Upper lobe of right lung (tissue), 1 donor: Measurements from ENCODE around the gene ZSCAN2. TPM values are rescaled to one million over a fixed set of nuclear protein-coding genes. Genes with fewer than 3 reads are reported as not detected.

Experiments
- ATAC-seq: fragments of 200-7000 bp; cut with Tn5 transposase; one replicate; pipeline ENCODE4 v1.9.1; 2020; ENCODE audit warnings: mild to moderate bottlenecking, moderate library complexity
- DNase-seq: peaks from one replicate; pipeline ENCODE4 v3.0.0-alpha.2; 2020
- H3K27ac ChIP-seq: fragments of 200-600 bp; one replicate; pipeline ENCODE4 v1.8.0; 2022
- H3K27me3 ChIP-seq: fragments of 200-600 bp; one replicate; pipeline ENCODE4 v1.8.0; 2022; ENCODE audit warnings: mild to moderate bottlenecking
- H3K36me3 ChIP-seq: fragments of 200-600 bp; one replicate; pipeline ENCODE4 v1.8.0; 2022
- H3K4me1 ChIP-seq: fragments of 200-600 bp; one replicate; pipeline ENCODE4 v1.8.0; 2022
- H3K4me3 ChIP-seq: fragments of 200-600 bp; one replicate; pipeline ENCODE4 v1.8.0; 2022; ENCODE audit warnings: mild to moderate bottlenecking
- H3K9me3 ChIP-seq: fragments of 200-600 bp; one replicate; pipeline ENCODE4 v1.8.0; 2022
- intact Hi-C: fragments of 100-400 bp; cut with DNase I; formaldehyde crosslinking; loops from one replicate; pipeline ENCODE4 v1.11.0; 2022
- total RNA-seq: library from RNA; stranded (reverse); fragmentation: NEBNext Ultra II Directional; extraction: Animal tissue kit (Norgen Biotek cat#: 25700); gene quantifications from one replicate; pipeline ENCODE4 v1.2.1, GENCODE V29; 2021
- TF ChIP-seq, protein P1 (sequence below): fragments of 200-600 bp; IDR thresholded peaks from one replicate; pipeline ENCODE4 v1.8.0; 2022; ENCODE audit warnings: antibody characterized with exemption
- donor health status: DM: no; HTN: yes; CAD: no; lungs with severe emphysema.

The ZSCAN2 gene
- total RNA-seq, 1 donor from 2014 or later: 5.8 TPM

- Histone ChIP-seq H3K4me1 (peaks cover 4% of the 10 kb centered on the region), H3K27ac (no peak overlapping the region), H3K4me3 (no peak overlapping the region), H3K36me3 (no peaks in the 10 kb centered on the region), H3K9me3 (peaks cover 17% of the 10 kb centered on the region), H3K27me3 (no peaks in the 10 kb centered on the region)
- intact Hi-C loops: no loop called here
- ATAC-seq (no peak), DNase-seq (no peak)
- TF ChIP-seq, protein P1, sequence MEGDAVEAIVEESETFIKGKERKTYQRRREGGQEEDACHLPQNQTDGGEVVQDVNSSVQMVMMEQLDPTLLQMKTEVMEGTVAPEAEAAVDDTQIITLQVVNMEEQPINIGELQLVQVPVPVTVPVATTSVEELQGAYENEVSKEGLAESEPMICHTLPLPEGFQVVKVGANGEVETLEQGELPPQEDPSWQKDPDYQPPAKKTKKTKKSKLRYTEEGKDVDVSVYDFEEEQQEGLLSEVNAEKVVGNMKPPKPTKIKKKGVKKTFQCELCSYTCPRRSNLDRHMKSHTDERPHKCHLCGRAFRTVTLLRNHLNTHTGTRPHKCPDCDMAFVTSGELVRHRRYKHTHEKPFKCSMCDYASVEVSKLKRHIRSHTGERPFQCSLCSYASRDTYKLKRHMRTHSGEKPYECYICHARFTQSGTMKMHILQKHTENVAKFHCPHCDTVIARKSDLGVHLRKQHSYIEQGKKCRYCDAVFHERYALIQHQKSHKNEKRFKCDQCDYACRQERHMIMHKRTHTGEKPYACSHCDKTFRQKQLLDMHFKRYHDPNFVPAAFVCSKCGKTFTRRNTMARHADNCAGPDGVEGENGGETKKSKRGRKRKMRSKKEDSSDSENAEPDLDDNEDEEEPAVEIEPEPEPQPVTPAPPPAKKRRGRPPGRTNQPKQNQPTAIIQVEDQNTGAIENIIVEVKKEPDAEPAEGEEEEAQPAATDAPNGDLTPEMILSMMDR: no peak
Observed at GRCh38 chr15:84621358-84621979, 20.7 kb downstream of the ZSCAN2 start.

DNA sequence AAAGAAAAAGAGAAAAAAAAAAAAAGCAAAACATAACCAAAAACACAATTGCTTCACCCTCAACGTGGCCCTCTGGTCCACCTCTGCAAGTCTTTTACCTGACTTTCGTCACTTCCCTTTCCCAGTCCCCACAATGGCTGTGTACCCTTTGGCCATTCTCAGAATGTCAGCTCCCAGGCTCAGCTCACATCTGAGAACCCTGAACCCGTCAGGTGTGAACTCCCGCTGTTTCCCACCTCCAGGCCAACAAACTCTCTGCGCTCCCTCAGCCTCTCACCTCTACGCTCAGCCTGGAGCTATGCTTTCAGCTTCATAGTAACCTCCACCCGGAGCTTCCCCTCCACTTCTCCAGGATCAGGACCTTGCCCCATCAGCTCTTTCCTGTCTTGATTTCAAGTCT is 23.6 kb downstream of the ZSCAN2 start:
- no peak overlapping the region for H3K27ac ChIP-seq
- TF ChIP-seq, protein P1: no peak
- intact Hi-C loops: no loop called here
- H3K4me3 ChIP-seq: no peak overlapping the region
- DNase-seq (no peak), ATAC-seq (no peak)
- no peaks in the 10 kb centered on the region for H3K27me3 ChIP-seq
- H3K36me3 ChIP-seq: no peaks in the 10 kb centered on the region
- H3K9me3 ChIP-seq: peaks cover 17% of the 10 kb centered on the region
- no peaks in the 10 kb centered on the region for H3K4me1 ChIP-seq

DNA sequence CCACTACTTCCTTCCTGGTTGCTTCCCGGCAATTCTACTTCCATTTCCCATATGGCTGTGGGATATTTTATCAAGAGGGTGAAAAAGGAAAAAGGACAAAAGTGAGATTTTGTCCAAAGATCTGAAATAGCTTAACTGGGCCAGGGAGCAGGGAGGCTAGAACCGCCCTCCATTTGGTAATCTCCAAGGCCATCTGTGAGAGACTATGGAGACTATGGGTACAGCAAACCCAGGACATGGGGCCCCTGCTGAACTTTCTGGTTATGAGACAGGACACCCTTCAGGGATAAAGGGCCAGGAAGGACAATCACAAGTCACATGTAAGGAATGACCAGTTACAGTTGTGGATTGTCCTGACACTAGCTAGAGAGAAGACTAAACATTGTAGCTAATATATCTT is 24.3 kb downstream of the ZSCAN2 start:
- intact Hi-C loops: no loop called here
- DNase-seq (no peak), ATAC-seq (no peak)
- no peak overlapping the region for H3K27ac ChIP-seq
- H3K36me3 ChIP-seq: no peaks in the 10 kb centered on the region
- TF ChIP-seq, protein P1: no peak
- H3K27me3 ChIP-seq: no peaks in the 10 kb centered on the region
- H3K9me3 ChIP-seq: peaks cover 17% of the 10 kb centered on the region
- H3K4me1 ChIP-seq: no peaks in the 10 kb centered on the region
- no peak overlapping the region for H3K4me3 ChIP-seq

- Histone ChIP-seq H3K36me3 (no peaks in the 10 kb centered on the region), H3K27ac (no peak overlapping the region), H3K27me3 (no peaks in the 10 kb centered on the region), H3K9me3 (no peaks in the 10 kb centered on the region), H3K4me3 (no peak overlapping the region), H3K4me1 (peaks cover 16% of the 10 kb centered on the region)
- TF ChIP-seq, protein P1: no peak
- ATAC-seq: no peak
- intact Hi-C loops: no loop called here
- DNase-seq: no peak
Observed at GRCh38 chr15:84629033-84629432, 28.2 kb downstream of the ZSCAN2 start.

- DNase-seq (no peak), ATAC-seq (no peak)
- intact Hi-C loops: no loop called here
- Histone ChIP-seq H3K4me1 (peaks cover 36% of the 10 kb centered on the region), H3K4me3 (peak overlapping the region; percentile 78), H3K36me3 (peaks cover 5% of the 10 kb centered on the region), H3K27me3 (no peaks in the 10 kb centered on the region), H3K27ac (peak overlapping the region; percentile 88), H3K9me3 (no peaks in the 10 kb centered on the region)
- TF ChIP-seq, protein P1: no peak
Observed at GRCh38 chr15:84631706-84632272, 31.0 kb downstream of the ZSCAN2 start.
